ENCODE results near the gene UQCRQ. TPM values are rescaled to one million over a fixed set of nuclear protein-coding genes. Genes with fewer than 3 reads are reported as not detected.

The UQCRQ gene
- total and polyA plus RNA-seq, 9 of the 15 experiments (the other 6 are each of a cell fraction or from before 2014, with no cell fraction given), result 235 to 2,421 (median 883) TPM

DNA sequence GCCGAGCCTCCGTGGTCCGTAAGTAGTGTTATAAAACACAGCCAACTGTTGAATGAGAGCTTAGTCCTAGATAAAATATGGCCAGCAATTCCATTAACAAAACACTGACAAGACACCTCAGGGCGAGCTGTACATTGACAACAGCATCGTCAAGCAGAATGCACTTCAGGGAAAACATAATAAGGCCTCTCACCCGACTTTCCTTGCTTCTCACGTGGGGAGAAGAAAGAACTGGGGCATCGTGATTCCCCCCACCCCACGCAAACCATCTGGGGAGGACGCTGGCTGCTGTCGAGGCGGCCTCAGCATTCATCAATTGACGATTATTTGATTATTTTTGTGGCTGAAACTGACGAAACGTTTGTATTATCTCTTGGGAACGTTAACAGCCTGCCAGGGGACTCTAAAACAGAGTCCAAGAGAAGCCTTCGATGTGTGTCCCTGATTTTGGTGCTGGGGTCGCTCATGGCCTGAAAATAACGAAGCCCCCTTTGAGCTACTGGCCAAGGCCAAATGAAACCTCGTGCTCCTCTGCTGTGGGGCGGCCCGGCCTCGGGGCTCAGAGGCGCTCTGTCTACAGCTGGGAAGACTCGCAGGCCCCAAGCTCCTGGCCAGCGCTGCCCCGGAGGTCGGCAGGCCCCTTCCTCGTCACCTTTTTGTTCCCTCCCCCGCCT, 637 bp upstream of the UQCRQ start (continued):
- TF ChIP-seq ZBTB7A (IDR thresholded peaks at IDR 0.05; ENCODE audit: borderline replicate concordance, control insufficient read depth, low read depth, low read length) (no peak), ZBED1 (IDR thresholded peaks at IDR 0.05) (no peak), EGR1 (conservative IDR thresholded peaks at IDR 0.05) (no peak), GATAD2A (IDR thresholded peaks at IDR 0.05) (0 out of 2 replicates have a peak, but pooled peaks have one; percentile 20), TSC22D4 (tag; IDR thresholded peaks at IDR 0.05) (no peak), CBFA2T3 (IDR thresholded peaks at IDR 0.05) (no peak), MEF2D (tag; conservative IDR thresholded peaks at IDR 0.05; ENCODE audit: low read depth) (0 out of 2 replicates have a peak, but pooled peaks have one; percentile 54), HDAC8 (tag; IDR thresholded peaks at IDR 0.05) (peak; percentile 80; the same call in 1 of the 2 replicates), HDAC1 (IDR thresholded peaks at IDR 0.05) (no peak), FOXP1 (CRISPR knock-in tag; IDR thresholded peaks at IDR 0.05) (0 out of 2 replicates have a peak, but pooled peaks have one; percentile 59), TBL1XR1 (IDR thresholded peaks at IDR 0.05; ENCODE audit: low read length in 2 of 2) (no peak), CAMTA2 (CRISPR knock-in tag; conservative IDR thresholded peaks at IDR 0.05) (peak; percentile 92), HLTF (IDR thresholded peaks at IDR 0.05) (no peak), SMARCE1 (IDR thresholded peaks at IDR 0.05) (0 out of 2 replicates have a peak, but pooled peaks have one; percentile 29), MTA2 (IDR thresholded peaks at IDR 0.05; ENCODE audit: low read depth) (no peak), ZKSCAN8 (CRISPR knock-in tag; IDR thresholded peaks at IDR 0.05) (peak; percentile 25; the same call in 1 of the 2 replicates), ZBTB17 (CRISPR knock-in tag; IDR thresholded peaks at IDR 0.05) (peak; percentile 77), BRD9 (IDR thresholded peaks at IDR 0.05; ENCODE audit: low read depth, partially characterized antibody) (peak; percentile 82), NELFE (IDR thresholded peaks at IDR 0.05; ENCODE audit: insufficient read depth, insufficient read length) (no peak)
- TF ChIP-seq, protein P1, sequence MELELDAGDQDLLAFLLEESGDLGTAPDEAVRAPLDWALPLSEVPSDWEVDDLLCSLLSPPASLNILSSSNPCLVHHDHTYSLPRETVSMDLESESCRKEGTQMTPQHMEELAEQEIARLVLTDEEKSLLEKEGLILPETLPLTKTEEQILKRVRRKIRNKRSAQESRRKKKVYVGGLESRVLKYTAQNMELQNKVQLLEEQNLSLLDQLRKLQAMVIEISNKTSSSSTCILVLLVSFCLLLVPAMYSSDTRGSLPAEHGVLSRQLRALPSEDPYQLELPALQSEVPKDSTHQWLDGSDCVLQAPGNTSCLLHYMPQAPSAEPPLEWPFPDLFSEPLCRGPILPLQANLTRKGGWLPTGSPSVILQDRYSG (tag; conservative IDR thresholded peaks at IDR 0.05; ENCODE audit: low read depth), result peak; percentile 85
- TF ChIP-seq, protein P2, sequence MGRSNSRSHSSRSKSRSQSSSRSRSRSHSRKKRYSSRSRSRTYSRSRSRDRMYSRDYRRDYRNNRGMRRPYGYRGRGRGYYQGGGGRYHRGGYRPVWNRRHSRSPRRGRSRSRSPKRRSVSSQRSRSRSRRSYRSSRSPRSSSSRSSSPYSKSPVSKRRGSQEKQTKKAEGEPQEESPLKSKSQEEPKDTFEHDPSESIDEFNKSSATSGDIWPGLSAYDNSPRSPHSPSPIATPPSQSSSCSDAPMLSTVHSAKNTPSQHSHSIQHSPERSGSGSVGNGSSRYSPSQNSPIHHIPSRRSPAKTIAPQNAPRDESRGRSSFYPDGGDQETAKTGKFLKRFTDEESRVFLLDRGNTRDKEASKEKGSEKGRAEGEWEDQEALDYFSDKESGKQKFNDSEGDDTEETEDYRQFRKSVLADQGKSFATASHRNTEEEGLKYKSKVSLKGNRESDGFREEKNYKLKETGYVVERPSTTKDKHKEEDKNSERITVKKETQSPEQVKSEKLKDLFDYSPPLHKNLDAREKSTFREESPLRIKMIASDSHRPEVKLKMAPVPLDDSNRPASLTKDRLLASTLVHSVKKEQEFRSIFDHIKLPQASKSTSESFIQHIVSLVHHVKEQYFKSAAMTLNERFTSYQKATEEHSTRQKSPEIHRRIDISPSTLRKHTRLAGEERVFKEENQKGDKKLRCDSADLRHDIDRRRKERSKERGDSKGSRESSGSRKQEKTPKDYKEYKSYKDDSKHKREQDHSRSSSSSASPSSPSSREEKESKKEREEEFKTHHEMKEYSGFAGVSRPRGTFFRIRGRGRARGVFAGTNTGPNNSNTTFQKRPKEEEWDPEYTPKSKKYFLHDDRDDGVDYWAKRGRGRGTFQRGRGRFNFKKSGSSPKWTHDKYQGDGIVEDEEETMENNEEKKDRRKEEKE (IDR thresholded peaks at IDR 0.05; ENCODE audit: borderline replicate concordance in 1 of 2, control insufficient read depth in 1 of 2, low read depth in 2 of 2, low read length in 1 of 2), result no peak
- TF ChIP-seq, protein P3, sequence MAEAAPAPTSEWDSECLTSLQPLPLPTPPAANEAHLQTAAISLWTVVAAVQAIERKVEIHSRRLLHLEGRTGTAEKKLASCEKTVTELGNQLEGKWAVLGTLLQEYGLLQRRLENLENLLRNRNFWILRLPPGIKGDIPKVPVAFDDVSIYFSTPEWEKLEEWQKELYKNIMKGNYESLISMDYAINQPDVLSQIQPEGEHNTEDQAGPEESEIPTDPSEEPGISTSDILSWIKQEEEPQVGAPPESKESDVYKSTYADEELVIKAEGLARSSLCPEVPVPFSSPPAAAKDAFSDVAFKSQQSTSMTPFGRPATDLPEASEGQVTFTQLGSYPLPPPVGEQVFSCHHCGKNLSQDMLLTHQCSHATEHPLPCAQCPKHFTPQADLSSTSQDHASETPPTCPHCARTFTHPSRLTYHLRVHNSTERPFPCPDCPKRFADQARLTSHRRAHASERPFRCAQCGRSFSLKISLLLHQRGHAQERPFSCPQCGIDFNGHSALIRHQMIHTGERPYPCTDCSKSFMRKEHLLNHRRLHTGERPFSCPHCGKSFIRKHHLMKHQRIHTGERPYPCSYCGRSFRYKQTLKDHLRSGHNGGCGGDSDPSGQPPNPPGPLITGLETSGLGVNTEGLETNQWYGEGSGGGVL (CRISPR knock-in tag; IDR thresholded peaks at IDR 0.05), result no peak
